GM12801 (cell line): ENCODE measurements around the gene MED29.

ENCODE experiments used
- CTCF ChIP-seq: IDR thresholded peaks from one replicate; pipeline ENCODE4 v1.5.1; 2011; ENCODE audit warnings: control low read depth; ENCODE audit not compliant: insufficient read length; ENCODE audit errors: extremely low read depth

The MED29 gene

DNA sequence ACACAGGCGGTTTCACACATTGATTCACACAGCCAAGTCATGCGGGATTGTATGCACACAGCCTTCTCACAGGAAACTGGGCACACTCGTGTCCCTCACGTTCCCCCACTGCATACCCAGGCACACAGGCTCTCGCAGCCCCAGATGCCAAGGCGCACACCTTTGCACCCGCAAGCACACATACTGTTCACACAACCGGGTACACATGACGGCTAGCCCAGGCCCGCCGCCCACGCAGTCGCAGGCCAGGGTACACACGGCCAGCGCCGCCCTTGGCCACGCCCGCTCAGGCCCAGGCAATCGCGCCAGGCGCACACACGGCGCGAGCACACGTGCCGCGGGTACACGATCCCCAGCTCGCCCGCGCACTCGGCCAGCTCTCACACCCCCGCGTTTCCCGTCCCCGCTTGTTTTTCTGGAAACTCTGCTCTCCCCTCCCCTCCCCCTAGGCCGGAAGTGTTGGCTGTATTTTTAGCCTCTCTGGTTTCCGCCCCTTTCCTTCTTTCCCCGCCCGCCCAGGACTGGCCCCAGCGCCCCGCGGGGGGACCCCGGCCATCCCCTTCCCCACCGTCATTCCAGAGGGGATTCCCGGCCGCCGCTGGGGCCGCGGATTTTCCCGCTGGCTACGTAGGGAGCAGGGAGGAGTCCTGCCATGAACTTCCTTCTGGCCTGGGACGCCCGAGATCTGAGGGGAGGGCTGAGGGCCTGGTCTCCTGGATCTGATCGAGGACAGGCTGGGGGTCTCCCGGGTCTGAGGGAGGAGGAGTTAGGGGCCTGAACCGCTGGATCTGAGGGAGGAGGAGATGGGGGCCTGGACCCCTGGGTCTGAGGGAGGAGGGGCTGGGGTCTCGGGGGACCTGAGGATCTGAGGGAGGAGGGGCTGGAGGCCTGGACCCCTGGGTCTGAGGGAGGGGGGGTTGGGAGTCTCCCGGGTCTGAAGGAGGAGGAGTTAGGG is 11.4 kb downstream of the MED29 start:
- no peak for TF ChIP-seq CTCF

DNA sequence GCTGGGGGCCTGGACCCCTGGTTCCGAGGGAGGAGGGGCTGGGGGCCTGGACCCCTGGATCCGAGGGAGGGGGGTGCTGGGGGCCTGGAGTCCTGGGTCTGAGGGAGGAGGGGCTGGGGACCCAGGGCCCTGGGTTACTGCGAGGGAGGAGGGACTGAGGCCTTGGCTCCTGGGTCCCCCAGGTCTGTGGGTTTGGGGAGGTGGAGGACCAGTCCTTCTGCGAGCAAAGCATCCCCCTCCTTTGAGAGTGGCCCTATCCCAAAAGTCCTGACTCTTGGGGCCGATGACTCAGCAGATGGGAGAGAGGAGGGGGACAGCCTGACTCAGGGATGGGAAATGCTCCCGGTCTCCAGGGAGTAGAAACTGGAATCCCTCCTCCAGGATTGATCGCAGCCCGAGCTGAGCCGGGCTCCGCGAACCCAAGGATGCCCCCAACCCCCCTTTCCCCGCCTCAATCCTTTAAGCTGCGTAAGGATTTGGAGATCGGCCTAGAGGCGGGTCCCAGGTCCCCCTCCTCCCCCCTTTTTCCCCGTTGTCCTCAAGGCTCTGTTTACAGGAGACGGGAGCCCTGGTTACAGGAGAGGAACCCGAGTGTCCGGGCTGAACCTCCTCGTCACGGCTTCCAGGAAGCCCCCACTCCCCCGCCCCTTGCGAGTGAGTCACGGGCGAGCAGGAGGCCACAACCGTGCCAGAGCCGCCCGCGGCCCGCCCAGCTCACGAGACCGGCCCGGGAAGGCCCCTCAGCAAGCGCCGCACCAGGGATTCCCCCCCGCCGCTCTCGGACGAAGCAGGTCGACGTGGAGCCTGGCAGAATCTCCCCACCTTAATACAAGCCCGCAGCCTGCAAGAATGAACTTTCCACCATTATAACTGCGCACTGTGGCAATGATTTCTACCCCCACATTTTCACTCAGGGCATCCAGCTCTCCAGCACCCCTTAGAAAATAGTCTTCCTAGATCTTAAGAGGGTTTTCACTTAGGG is 12.4 kb downstream of the MED29 start:
- TF ChIP-seq CTCF: no peak

- TF ChIP-seq CTCF: no peak
Observed at GRCh38 chr19:39405261-39405957, 14.2 kb downstream of the MED29 start.

DNA sequence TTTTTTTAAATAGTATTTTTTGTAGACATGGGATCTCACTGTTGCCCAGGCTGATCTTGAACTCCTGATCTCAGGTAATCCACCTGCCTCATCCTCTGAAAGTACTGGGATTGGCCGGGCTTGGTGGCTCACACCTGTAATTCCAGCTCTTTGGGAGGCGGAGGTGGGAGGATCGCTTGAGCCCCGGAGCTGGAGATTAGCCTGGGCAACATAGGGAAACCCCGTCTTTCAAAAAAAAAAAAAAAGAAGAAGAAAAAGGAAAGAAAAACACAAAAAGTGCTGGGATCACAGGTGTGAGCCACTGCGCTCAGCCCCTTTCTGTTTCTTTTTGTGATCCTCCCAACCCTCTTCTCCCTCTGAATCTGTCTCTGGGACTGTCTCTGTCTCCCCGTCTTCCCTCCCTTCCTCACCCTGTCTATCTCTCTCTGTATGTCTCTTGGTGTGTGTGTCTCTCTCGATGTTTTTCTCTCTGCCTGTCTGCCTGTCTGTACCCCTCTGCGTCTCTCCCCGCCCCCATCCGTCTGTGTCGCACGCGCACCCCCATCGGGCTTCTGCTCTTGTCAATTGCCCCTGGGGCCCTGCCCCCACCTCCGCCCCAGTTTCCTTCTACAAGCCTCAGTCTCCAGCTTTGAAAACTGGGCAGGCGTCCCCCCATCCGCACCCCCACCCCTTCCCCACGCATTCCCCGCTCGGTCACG is 14.9 kb downstream of the MED29 start:
- TF ChIP-seq CTCF: no peak

DNA sequence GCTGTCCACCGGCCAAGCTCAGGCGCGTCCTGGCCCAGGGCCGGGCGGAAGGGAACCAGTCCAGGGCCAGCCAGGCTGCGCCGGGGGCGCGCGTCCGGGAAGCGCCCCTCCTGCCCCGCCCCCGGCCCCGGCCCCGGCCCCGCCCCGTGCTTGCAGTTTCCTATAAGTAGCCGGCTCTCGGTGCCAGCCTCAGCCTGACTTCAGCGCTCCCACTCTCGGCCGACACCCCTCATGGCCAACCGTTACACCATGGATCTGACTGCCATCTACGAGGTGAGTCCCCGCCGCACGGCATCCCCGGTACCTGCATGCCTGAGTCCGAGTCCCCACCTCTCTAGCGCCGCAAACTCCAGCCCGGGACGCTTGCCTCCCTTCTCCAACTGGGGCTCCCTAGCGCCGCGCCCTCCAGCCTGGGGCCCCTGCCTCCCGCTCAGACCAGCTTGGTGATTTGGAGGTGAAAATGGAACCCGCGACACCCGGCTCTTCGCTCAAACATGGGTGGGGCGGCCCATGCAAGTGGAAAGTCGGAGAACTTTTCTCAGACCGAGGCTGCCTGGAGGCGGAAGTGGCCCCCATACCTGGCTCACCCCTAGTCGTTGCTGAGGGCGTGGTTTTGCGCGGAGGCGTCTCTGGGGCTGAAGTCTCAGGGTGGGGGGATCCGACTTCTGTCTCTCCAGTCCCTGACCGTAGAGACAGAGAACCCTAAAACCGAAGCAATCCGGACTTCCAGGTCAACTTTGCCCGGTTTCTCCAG is 15.7 kb downstream of the MED29 start, which contains the start of gene ZFP36:
Gene ZFP36 (plus strand): TSS at position 192 of the 754 bp plus-strand sequence. CDS start 58 bp downstream, at position 250.
- no peak for TF ChIP-seq CTCF

- TF ChIP-seq CTCF: no peak
Observed at GRCh38 chr19:39407410-39407659, 16.2 kb downstream of the MED29 start.
